K562 (cell line): ENCODE measurements around the gene ITPRIPL1. TPM values are rescaled to one million over a fixed set of nuclear protein-coding genes. Genes with fewer than 3 reads are reported as not detected.

Experiments
- ATAC-seq: fragments of 200-7000 bp; cut with Tn5 transposase; 3 replicates; pipeline ENCODE4 v1.9.1; 2020; ENCODE audit warnings: moderate library complexity
- BruUV-seq: library from RNA; stranded (reverse); fragments of 400-500 nt; replicated peaks from 2 replicates; lab custom pipeline; 2021; lab: Mats Ljungman, UMichigan
- CTCF ChIA-PET: fragments of 300-600 bp; formaldehyde crosslinking; extraction: SDS; loops from one replicate; lab custom pipeline; 2021; ENCODE audit warnings: low intra/inter-chr PET ratio; lab: Yijun Ruan, JAX
- POLR2A ChIA-PET: fragments of 300-600, 350-650 bp; sonication (Branson Sonifier 250); formaldehyde crosslinking; extraction: SDS; loops from one replicate; lab custom pipeline; 2021; ENCODE audit warnings: antibody characterized with exemption, inconsistent platforms; lab: Yijun Ruan, JAX
- DNase-seq, 4 experiments: peaks; one replicate each; pipeline versions ENCODE4 v3.0.0 to v3.0.0-alpha.2; 2011 to 2018; ENCODE audit warnings: low spot score in 3 of 4, mixed read lengths in 3 of 4; ENCODE audit errors: extremely low read depth in 1 of 4
- FAIRE-seq: peaks from 2 replicates; lab custom pipeline; 2011; peaks lifted over from hg19 to GRCh38; lab: Jason Lieb, UNC
- H2AFZ ChIP-seq: 2 replicates; pipeline ENCODE4 v1.6.0; 2011; ENCODE audit warnings: low read depth, low read length, control low read depth, inconsistent platforms
- H3K27ac ChIP-seq: fragments of 200-600 bp; 3 replicates; pipeline ENCODE4 v1.8.0; 2011; ENCODE audit warnings: low read depth, mild to moderate bottlenecking, control low read depth, inconsistent platforms, low read length, moderate library complexity, mixed read lengths; ENCODE audit errors: extremely low read depth
- H3K27me3 ChIP-seq, 2 experiments: fragments of 300-600 bp in 1 of 2; 2 replicates in 1 of 2; 3 replicates in 1 of 2; pipeline versions ENCODE4 v1.6.0 to v1.8.0; 2011; ENCODE audit warnings: inconsistent platforms in 2 of 2, low read length in 2 of 2, mild to moderate bottlenecking in 1 of 2, mixed read lengths in 1 of 2, moderate library complexity in 1 of 2; ENCODE audit not compliant: control insufficient read depth in 2 of 2, insufficient read depth in 2 of 2
- H3K36me3 ChIP-seq: fragments of 300-600 bp; 3 replicates; pipeline ENCODE4 v1.8.0; 2011; ENCODE audit warnings: mild to moderate bottlenecking, low read length, inconsistent platforms; ENCODE audit not compliant: control insufficient read depth, insufficient read depth
- H3K4me1 ChIP-seq, 2 experiments: fragments of 200-600 bp in 1 of 2; replicated peaks in 1 of 2; 2 replicates in 1 of 2; 3 replicates in 1 of 2; pipeline versions ENCODE4 v1.5.1 to v1.8.0; 2011; ENCODE audit warnings: inconsistent platforms in 2 of 2, low read length in 2 of 2, mild to moderate bottlenecking in 1 of 2, mixed read lengths in 1 of 2, moderate library complexity in 1 of 2; ENCODE audit not compliant: control insufficient read depth in 2 of 2, insufficient read depth in 2 of 2
- H3K4me2 ChIP-seq: 2 replicates; pipeline ENCODE4 v1.6.1; 2011; ENCODE audit warnings: low read length, control low read depth, inconsistent platforms, mixed read lengths; ENCODE audit not compliant: insufficient read depth
- H3K4me3 ChIP-seq: fragments of 200-600 bp; sonication (generic), shearing (Covaris generic); 2 replicates; pipeline ENCODE4 v1.5.1; 2016; ENCODE audit warnings: control low read depth, inconsistent platforms
- H3K79me2 ChIP-seq: fragments of 200-600 bp; 3 replicates; pipeline ENCODE4 v1.8.0; 2011; ENCODE audit warnings: low read length, inconsistent platforms; ENCODE audit not compliant: control insufficient read depth, insufficient read depth
- H3K9ac ChIP-seq, 2 experiments: 2 replicates each; pipeline versions ENCODE4 v1.6.0 to v1.6.1; 2011; ENCODE audit warnings: low read depth in 2 of 2, low read length in 2 of 2, control low read depth in 1 of 2, inconsistent platforms in 1 of 2, mild to moderate bottlenecking in 1 of 2, mixed read lengths in 1 of 2; ENCODE audit not compliant: insufficient read depth in 1 of 2
- H3K9me1 ChIP-seq: one replicate; pipeline ENCODE4 v1.6.0; 2011; ENCODE audit warnings: inconsistent platforms, mild to moderate bottlenecking, low read length, moderate library complexity; ENCODE audit not compliant: control insufficient read depth, insufficient read depth
- H3K9me3 ChIP-seq: replicated peaks from 2 replicates; pipeline ENCODE4 v1.5.1; 2011; ENCODE audit warnings: low read depth, low read length, inconsistent platforms; ENCODE audit not compliant: control insufficient read depth, insufficient read depth
- H4K20me1 ChIP-seq: replicated peaks from 2 replicates; pipeline ENCODE4 v1.6.1; 2011; ENCODE audit warnings: low read length, inconsistent platforms, mixed read lengths; ENCODE audit not compliant: control insufficient read depth, insufficient read depth
- BRF1 ChIP-seq: IDR thresholded peaks from 3 replicates; pipeline ENCODE4 v1.6.1; 2011; ENCODE audit warnings: borderline replicate concordance, mild to moderate bottlenecking; ENCODE audit not compliant: insufficient read length; ENCODE audit errors: extremely low read depth
- CBX1 ChIP-seq: sonication (generic); IDR thresholded peaks from 2 replicates; pipeline ENCODE4 v1.6.1; 2016; ENCODE audit warnings: antibody characterized with exemption, low read depth, mild to moderate bottlenecking
- DPF2 ChIP-seq: fragments of 450-650 bp; IDR thresholded peaks from 2 replicates; pipeline ENCODE4 v1.6.1; 2016
- FUS ChIP-seq: fragments of 200-400 bp; formaldehyde crosslinking; optimal IDR thresholded peaks from 2 replicates; pipeline ENCODE3; 2017; ENCODE audit warnings: low read depth, low read length
- GTF2E2 ChIP-seq: fragments of 200-800 bp; sonication (Bioruptor generic); IDR thresholded peaks from 2 replicates; pipeline ENCODE4 v1.6.1; 2016; ENCODE audit warnings: missing genetic modification characterization, missing compliant biosample characterization
- PYGO2 ChIP-seq: fragments of 450-650 bp; IDR thresholded peaks from 2 replicates; pipeline ENCODE4 v1.6.1; 2016; ENCODE audit warnings: mild to moderate bottlenecking, missing genetic modification characterization, moderate library complexity, missing compliant biosample characterization
- SPI1 ChIP-seq: IDR thresholded peaks from 2 replicates; pipeline ENCODE4 v1.6.1; 2011; ENCODE audit warnings: low read depth, low read length, control low read depth, borderline replicate concordance
- SRSF1 ChIP-seq: fragments of 200-400 bp; formaldehyde crosslinking; IDR thresholded peaks from 2 replicates; pipeline ENCODE4 v1.6.1; 2017; ENCODE audit warnings: mild to moderate bottlenecking, low read depth, low read length, moderate library complexity
- THRAP3 ChIP-seq: fragments of 450-650 bp; IDR thresholded peaks from 2 replicates; pipeline ENCODE4 v1.6.1; 2016; ENCODE audit warnings: mild to moderate bottlenecking, inconsistent platforms, borderline replicate concordance
- ZBTB7A ChIP-seq: IDR thresholded peaks from 2 replicates; pipeline ENCODE4 v1.6.1; 2011; ENCODE audit warnings: low read depth, mild to moderate bottlenecking, low read length, moderate library complexity, borderline replicate concordance; ENCODE audit not compliant: control insufficient read depth
- ZNF3 ChIP-seq: fragments of 250-450 bp; sonication (Bioruptor Pico); IDR thresholded peaks from 2 replicates; pipeline ENCODE4 v1.5.0; 2021; ENCODE audit warnings: mild to moderate bottlenecking, moderate library complexity
- WGBS: fragments of 100-300 bp; shearing (Covaris generic); methylation state at CpG from one replicate; pipeline ENCODE4 v1.1.6; 2016; ENCODE audit warnings: low coverage, mixed read lengths; ENCODE audit not compliant: insufficient coverage; ENCODE audit errors: missing lambda C conversion rate; 5-methylcytosine and 5-hydroxymethylcytosine counted together
- in situ Hi-C: fragments of 300-500 bp; cut with MboI; formaldehyde crosslinking; loops from 4 replicates; pipeline ENCODE4 v1.15.0; 2018; ENCODE audit warnings: inconsistent platforms, mixed read lengths
- intact Hi-C: fragments of 100-400 bp; cut with micrococcal nuclease; formaldehyde crosslinking; loops from 2 replicates; pipeline ENCODE4 v1.14.2; 2022
- polyA plus RNA-seq, 8 experiments: library from polyadenylated mRNA; depleted of rRNA in 4 of 8; stranded (reverse) in 5 of 8; unstranded in 3 of 8; fragments of >200 nt; fragmentation: Nextera tagmentation in 2 of 8; fragmentation: Illumina TruSeq in 1 of 8; extraction: Ambion mirVana in 2 of 8; extraction: Trizol in 1 of 8; gene quantifications; 2 replicates each; pipeline versions ENCODE4 v1.2.1 to v1.2.3, GENCODE V29; 2011 to 2014; ENCODE audit warnings: inconsistent platforms in 1 of 8, missing spikeins in 1 of 8
- total RNA-seq, 7 experiments: library from RNA; depleted of rRNA in 6 of 7; stranded (reverse); fragments of >200 nt in 6 of 7; fragmentation: Illumina TruSeq in 2 of 7; extraction: Trizol in 2 of 7; gene quantifications; 2 replicates each; pipeline versions ENCODE4 v1.2.1 to v1.2.3, GENCODE V29; 2011 to 2021; ENCODE audit warnings: low replicate concordance in 1 of 7
- TF ChIP-seq, protein P1 (sequence below): sonication (generic); formaldehyde crosslinking; IDR thresholded peaks from 2 replicates; pipeline ENCODE4 v1.8.1; 2022; ENCODE audit warnings: missing genetic modification reagents
- TF ChIP-seq, protein P2 (sequence below): fragments of 450-650 bp; IDR thresholded peaks from 2 replicates; pipeline ENCODE4 v1.6.1; 2016

The ITPRIPL1 gene
- total and polyA plus RNA-seq, 9 of the 15 experiments (the other 6 are each of a cell fraction or from before 2014, with no cell fraction given): 0.99 to 9.0 (median 6.4) TPM

DNA sequence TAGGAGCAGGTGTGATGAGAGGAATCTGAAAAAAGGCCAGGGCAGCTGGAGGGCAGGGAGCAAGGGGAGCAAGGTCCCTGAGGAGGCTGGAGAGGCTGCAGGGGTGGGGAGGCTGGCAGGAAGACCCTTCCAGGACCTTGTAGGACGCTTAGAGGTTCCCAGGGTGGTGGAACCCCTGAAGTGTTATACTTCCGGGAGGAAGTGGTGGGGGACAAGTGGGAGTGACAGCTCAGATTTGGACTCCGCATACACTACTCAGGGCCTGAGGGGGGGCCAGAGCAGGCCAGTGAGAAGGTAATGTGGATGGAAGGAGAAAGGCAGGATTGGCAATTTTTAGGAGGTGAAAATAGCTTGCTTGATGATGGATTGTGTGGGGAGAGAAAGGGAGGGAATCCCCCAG, 8.6 kb downstream of the ITPRIPL1 start:
- H3K9ac ChIP-seq: peak overlapping the region in 1 of 2 experiments; percentile 72; a peak in 1 of 4 replicates
- in situ Hi-C loops: no loop called here
- H3K9me1 ChIP-seq: no peaks in the 10 kb centered on the region
- no peak for ATAC-seq
- 42% methylated on average over 3 of the region's 3 CpGs for WGBS
- no peak overlapping the region for H3K4me2 ChIP-seq
- no peak overlapping the region for H3K4me3 ChIP-seq
- ChIA-PET CTCF (no interaction called here), POLR2A (interaction anchor here (0.6 to 4.4 kb wide), 5 partner anchors 8 to 667 kb away, joined by 3 to 32 read pairs (median 3); partner anchors contain the start of gene ITPRIPL1)
- H3K27ac ChIP-seq: no peak overlapping the region
- no peaks in the 10 kb centered on the region for H3K27me3 ChIP-seq
- no peaks in the 10 kb centered on the region for H4K20me1 ChIP-seq
- DNase-seq: no peak
- peaks cover 40% of the 10 kb centered on the region for H3K79me2 ChIP-seq
- TF ChIP-seq ZNF3 (CRISPR knock-in tag) (no peak), SRSF1 (no peak), PYGO2 (tag) (no peak), SPI1 (peak; percentile 61), BRF1 (no peak), DPF2 (no peak), CBX1 (no peak), THRAP3 (no peak), GTF2E2 (tag) (no peak), FUS (no peak), ZBTB7A (0 out of 2 replicates have a peak, but pooled peaks have one; percentile 14)
- TF ChIP-seq, protein P1, sequence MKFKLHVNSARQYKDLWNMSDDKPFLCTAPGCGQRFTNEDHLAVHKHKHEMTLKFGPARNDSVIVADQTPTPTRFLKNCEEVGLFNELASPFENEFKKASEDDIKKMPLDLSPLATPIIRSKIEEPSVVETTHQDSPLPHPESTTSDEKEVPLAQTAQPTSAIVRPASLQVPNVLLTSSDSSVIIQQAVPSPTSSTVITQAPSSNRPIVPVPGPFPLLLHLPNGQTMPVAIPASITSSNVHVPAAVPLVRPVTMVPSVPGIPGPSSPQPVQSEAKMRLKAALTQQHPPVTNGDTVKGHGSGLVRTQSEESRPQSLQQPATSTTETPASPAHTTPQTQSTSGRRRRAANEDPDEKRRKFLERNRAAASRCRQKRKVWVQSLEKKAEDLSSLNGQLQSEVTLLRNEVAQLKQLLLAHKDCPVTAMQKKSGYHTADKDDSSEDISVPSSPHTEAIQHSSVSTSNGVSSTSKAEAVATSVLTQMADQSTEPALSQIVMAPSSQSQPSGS (CRISPR knock-in tag): no peak
- TF ChIP-seq, protein P2, sequence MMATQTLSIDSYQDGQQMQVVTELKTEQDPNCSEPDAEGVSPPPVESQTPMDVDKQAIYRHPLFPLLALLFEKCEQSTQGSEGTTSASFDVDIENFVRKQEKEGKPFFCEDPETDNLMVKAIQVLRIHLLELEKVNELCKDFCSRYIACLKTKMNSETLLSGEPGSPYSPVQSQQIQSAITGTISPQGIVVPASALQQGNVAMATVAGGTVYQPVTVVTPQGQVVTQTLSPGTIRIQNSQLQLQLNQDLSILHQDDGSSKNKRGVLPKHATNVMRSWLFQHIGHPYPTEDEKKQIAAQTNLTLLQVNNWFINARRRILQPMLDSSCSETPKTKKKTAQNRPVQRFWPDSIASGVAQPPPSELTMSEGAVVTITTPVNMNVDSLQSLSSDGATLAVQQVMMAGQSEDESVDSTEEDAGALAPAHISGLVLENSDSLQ: peak; percentile 47; the same call in 1 of the 2 replicates
- BruUV-seq: no TSS peak
- FAIRE-seq: no peak
- intact Hi-C loops: no loop called here
- peaks cover 13 to 19% of the 10 kb centered on the region in 2 experiments; a peak in 4 of 5 replicates for H3K4me1 ChIP-seq
- no peaks in the 10 kb centered on the region for H3K9me3 ChIP-seq
- peaks cover 9% of the 10 kb centered on the region for H3K36me3 ChIP-seq
- H2AFZ ChIP-seq: no peak overlapping the region
